Glutamatergic neuron (in vitro differentiated cells): ENCODE results near the gene RIPOR2. TPM values are rescaled to one million over a fixed set of nuclear protein-coding genes. Genes with fewer than 3 reads are reported as not detected.

Experiments
- DNase-seq: peaks from one replicate; pipeline ENCODE4 v3.0.0; 2022
- H3K27ac Mint-ChIP-seq: one replicate; pipeline ENCODE4 v1.8.0; 2020; ENCODE audit warnings: mild to moderate bottlenecking, mixed read lengths, inconsistent platforms; ENCODE audit not compliant: unreplicated experiment
- H3K27me3 Mint-ChIP-seq: one replicate; pipeline ENCODE4 v1.8.0; 2020; ENCODE audit warnings: mild to moderate bottlenecking, moderate library complexity, mixed read lengths, inconsistent platforms; ENCODE audit not compliant: unreplicated experiment
- H3K36me3 Mint-ChIP-seq: one replicate; pipeline ENCODE4 v1.8.0; 2020; ENCODE audit warnings: mild to moderate bottlenecking, mixed read lengths, inconsistent platforms; ENCODE audit not compliant: unreplicated experiment
- H3K4me1 Mint-ChIP-seq: one replicate; pipeline ENCODE4 v1.8.0; 2020; ENCODE audit warnings: mild to moderate bottlenecking, low read depth, mixed read lengths, inconsistent platforms; ENCODE audit not compliant: unreplicated experiment
- H3K4me3 Mint-ChIP-seq: one replicate; pipeline ENCODE4 v1.8.0; 2020; ENCODE audit warnings: mild to moderate bottlenecking, mixed read lengths, inconsistent platforms; ENCODE audit not compliant: unreplicated experiment
- H3K9me3 Mint-ChIP-seq: one replicate; pipeline ENCODE4 v1.8.0; 2020; ENCODE audit warnings: mild to moderate bottlenecking, moderate library complexity, mixed read lengths, inconsistent platforms; ENCODE audit not compliant: unreplicated experiment
- total RNA-seq: library from RNA; stranded (reverse); fragmentation: NEBNext Ultra II Directional; extraction: Animal tissue kit (Norgen Biotek cat#: 25700); gene quantifications from one replicate; pipeline ENCODE4 v1.2.1, GENCODE V29; 2021; ENCODE audit not compliant: unreplicated experiment
- TF ChIP-seq, protein P1 (sequence below): fragments of 200-600 bp; sonication (generic); IDR thresholded peaks from one replicate; pipeline ENCODE4 v1.5.0; 2021; ENCODE audit not compliant: partially characterized antibody, unreplicated experiment

RIPOR2 gene
- total RNA-seq, 1 donor from 2014 or later = 82.2 TPM

DNA sequence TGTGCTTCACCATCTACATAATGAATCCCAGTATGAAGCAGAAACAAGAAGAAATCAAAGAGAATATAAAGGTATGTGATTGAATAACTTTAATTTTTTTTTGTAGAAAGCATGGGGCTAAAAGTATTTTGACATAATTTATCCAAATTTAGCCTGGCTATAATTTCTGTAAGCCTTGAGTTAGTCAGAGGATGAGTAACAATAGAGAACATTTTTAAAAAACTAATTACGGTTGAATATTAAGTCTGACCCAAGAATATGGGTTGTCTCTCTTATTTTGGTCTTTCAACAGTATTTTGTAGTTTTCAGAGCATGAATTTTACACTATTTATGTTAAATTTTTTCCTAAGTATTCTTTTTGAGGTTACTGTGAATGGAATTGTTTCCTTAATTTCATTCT is 158.5 kb downstream of the RIPOR2 start:
- DNase-seq = no peak
- Mint-ChIP-seq H3K27ac (no peak overlapping the region), H3K36me3 (no peaks in the 10 kb centered on the region), H3K9me3 (peaks cover 1% of the 10 kb centered on the region), H3K4me1 (peaks cover 7% of the 10 kb centered on the region), H3K27me3 (no peaks in the 10 kb centered on the region), H3K4me3 (no peak overlapping the region)
- TF ChIP-seq, protein P1, sequence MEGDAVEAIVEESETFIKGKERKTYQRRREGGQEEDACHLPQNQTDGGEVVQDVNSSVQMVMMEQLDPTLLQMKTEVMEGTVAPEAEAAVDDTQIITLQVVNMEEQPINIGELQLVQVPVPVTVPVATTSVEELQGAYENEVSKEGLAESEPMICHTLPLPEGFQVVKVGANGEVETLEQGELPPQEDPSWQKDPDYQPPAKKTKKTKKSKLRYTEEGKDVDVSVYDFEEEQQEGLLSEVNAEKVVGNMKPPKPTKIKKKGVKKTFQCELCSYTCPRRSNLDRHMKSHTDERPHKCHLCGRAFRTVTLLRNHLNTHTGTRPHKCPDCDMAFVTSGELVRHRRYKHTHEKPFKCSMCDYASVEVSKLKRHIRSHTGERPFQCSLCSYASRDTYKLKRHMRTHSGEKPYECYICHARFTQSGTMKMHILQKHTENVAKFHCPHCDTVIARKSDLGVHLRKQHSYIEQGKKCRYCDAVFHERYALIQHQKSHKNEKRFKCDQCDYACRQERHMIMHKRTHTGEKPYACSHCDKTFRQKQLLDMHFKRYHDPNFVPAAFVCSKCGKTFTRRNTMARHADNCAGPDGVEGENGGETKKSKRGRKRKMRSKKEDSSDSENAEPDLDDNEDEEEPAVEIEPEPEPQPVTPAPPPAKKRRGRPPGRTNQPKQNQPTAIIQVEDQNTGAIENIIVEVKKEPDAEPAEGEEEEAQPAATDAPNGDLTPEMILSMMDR = no peak

- DNase-seq = no peak
- TF ChIP-seq, protein P1 = no peak
- peaks cover 1% of the 10 kb centered on the region for H3K9me3 Mint-ChIP-seq
- H3K4me1 Mint-ChIP-seq = peaks cover 7% of the 10 kb centered on the region
- peak overlapping the region; percentile 79 for H3K27ac Mint-ChIP-seq
- no peaks in the 10 kb centered on the region for H3K36me3 Mint-ChIP-seq
- H3K27me3 Mint-ChIP-seq = no peaks in the 10 kb centered on the region
- H3K4me3 Mint-ChIP-seq = peak overlapping the region; percentile 95
These were observed 160.2 kb downstream of the RIPOR2 start for GRCh38 chr6:24775520-24776058.

DNA sequence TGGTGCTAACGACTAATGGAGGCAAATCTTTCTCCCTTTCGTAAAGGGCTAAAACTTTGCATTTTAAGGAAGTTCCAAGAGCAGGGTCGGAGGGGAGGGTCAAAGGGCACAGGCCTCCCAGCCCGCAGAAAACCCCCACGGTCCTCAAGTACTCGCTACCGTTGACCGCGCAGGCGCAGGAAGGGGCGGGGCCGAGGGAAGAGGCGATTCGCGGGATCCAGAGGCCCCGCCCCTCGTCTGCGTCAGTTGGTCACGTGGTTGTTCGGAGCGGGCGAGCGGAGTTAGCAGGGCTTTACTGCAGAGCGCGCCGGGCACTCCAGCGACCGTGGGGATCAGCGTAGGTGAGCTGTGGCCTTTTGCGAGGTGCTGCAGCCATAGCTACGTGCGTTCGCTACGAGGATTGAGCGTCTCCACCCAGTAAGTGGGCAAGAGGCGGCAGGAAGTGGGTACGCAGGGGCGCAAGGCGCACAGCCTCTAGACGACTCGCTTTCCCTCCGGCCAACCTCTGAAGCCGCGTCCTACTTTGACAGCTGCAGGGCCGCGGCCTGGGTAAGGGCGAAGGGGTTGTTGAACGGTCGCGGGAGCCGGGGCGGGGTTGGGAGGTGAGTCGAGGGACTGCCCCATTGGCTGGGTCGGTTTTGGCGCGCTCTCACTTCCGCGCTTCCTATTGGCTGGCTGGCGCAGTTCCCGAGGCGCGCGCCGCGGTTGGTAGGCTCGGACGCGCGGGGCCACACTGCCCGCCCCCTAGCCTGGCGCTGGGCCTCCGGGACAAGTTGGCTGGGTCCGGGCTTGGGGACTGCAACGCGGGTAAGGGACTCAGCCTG is 160.9 kb downstream of the RIPOR2 start, which contains the start of gene GMNN:
Gene GMNN (plus strand): TSS at position 242 of the 824 bp plus-strand sequence. CDS start 2,310 bp downstream, outside the sequence.
- no peaks in the 10 kb centered on the region for H3K36me3 Mint-ChIP-seq
- TF ChIP-seq, protein P1 = no peak
- H3K27ac Mint-ChIP-seq = peak within 1 kb of the TSS; percentile 79
- H3K4me1 Mint-ChIP-seq = peaks cover 7% of the 10 kb centered on the region
- peak within 1 kb of the TSS; percentile 95 for H3K4me3 Mint-ChIP-seq
- H3K9me3 Mint-ChIP-seq = peaks cover 1% of the 10 kb centered on the region
- no peaks in the 10 kb centered on the region for H3K27me3 Mint-ChIP-seq
- peak; percentile 100 for DNase-seq

- Mint-ChIP-seq H3K9me3 (no peaks in the 10 kb centered on the region), H3K4me1 (no peaks in the 10 kb centered on the region), H3K27me3 (no peaks in the 10 kb centered on the region), H3K4me3 (no peak overlapping the region), H3K27ac (no peak overlapping the region), H3K36me3 (no peaks in the 10 kb centered on the region)
- DNase-seq = no peak
- TF ChIP-seq, protein P1 = no peak
These were observed 167.4 kb downstream of the RIPOR2 start for GRCh38 chr6:24768361-24768760.
